GM18909 (cell line): ENCODE measurements around the gene NUDT14.

Experiments
- ATAC-seq: cut with Tn5 transposase; IDR thresholded peaks from one replicate; pipeline ENCODE4 v1.9.1; 2021; ENCODE audit warnings: mild to moderate bottlenecking; ENCODE audit not compliant: unreplicated experiment, poor library complexity

Gene NUDT14

GRCh38 chr14:105180592-105181548 lies at the start of gene NUDT14:
NUDT14 (minus strand) TSS chr14:105181312; CDS start chr14:105181209, 103 bp downstream.
- ATAC-seq, result no peak

DNA sequence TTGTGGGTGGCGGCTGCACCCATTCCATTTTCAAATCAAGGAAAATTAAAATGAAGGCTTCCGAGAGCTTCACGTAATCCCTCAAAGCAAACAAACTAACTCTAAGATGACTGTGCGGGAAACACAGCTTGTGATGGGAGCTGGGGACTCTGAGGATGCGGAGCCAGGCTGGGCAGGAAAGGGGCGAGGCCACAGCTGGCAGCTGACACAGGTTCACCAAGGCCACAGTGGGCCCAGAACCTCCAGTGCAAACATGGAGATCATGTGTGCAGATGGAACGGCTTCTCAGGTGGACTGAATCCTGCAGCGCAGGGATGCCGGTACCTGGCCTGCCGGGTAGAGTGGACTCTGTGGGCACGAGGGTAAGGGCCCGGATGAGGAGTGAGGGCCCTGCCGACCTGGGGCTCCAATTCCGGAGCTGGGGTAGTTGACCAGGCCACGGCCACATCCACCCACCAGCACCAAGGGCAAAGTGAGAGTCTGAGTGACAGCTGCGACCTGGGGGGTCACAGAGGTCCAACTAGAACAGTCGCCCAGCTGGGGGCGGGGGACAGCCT lies 48.1 kb upstream of the NUDT14 start:
- ATAC-seq, result no peak

- ATAC-seq, result no peak
Measured at GRCh38 chr14:105228562-105228961, 47.5 kb upstream of the NUDT14 start.

- no peak for ATAC-seq
Measured at GRCh38 chr14:105227346-105227745, 46.2 kb upstream of the NUDT14 start.

GRCh38 chr14:105226198-105226597 lies 45.1 kb upstream of the NUDT14 start:
- no peak for ATAC-seq

DNA sequence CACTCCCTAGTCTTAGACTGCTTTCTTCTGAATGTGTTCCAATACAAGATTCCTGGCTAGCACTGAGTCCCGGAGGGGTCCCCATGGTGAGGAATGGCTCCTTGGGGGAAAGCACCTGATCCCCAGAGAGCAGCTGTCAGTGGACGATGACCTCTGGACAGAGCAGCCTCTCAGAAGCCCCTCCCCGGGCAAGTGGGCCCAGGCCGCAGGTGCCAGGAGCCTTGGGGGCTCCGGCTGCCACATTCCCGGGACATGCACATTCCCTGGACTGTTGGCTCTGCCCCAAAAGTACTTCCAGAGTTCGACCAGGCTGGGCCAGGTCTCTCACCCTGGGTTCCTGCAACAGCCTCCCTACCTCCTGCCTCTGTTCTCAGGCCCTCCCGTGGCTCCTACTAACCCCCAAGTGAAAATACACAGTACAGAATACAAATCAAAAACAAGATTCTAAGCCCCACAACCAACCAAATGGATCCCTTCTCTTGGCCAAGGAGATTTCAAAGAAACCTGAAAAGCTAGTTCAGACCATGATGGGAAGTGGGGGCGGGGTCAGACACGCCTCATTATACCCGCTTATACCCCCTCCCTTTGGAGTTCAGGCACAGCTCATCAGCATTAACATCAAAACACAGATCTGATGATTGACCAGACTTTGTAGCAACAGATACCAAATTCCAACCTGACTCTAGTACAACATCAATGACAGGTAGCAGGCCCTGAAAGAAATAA lies 43.9 kb upstream of the NUDT14 start:
- ATAC-seq, result no peak

DNA sequence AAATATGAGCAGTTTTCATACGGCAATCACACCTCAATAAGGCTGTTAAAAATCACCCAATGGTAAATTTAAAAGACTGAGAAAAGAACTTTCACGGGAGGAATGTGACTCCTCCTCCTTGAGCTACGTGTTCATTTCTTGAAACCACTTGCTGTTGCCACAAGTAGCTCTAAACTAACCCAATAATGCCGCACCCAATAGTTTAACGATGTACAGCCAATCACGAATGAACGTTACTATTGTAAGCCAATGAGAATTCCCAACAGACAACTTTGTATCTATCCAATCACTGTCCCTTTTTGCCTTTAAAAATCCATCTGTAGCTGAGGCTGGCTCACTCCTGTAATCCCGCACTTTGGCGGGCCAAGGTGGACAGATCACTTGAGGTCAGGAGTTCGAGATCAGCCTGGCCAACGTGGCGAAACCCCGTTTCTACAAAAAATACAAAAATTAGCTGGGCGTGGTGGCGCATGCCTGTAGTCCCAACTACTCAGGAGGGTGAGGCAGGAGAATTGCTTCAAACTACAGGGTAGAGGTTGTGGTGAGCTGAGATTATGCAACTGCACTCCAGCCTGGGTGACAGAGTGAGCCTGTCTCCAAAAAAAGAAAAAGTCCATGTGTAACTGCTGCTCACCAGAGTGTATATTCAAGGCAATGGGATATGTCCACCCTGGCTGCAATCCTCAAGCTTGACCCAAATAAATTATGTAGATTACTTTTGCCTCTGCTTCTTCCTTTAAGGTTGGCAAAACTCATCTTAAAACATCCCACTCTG lies 42.8 kb upstream of the NUDT14 start:
- no peak for ATAC-seq

DNA sequence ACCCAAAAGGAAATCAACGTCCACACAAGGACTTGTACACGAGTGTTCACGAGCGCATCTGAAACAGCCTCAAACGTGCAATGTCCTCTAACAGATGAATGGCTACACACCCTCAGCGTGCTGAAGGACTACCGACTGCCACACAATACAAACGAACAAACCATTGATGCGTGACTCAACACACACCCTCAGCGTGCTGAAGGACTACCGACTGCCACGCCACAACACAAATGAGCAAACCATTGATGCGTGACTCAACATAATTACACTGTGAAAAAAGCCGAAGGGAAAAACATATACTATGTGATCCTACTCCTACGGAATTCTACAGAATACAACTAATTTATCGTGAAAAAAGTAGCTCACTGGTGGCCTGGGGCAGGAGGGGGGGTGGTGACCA lies 42.1 kb upstream of the NUDT14 start:
- ATAC-seq, result no peak

GRCh38 chr14:105221598-105222178 lies 40.6 kb upstream of the NUDT14 start:
- ATAC-seq, result no peak

- no peak for ATAC-seq
Measured at GRCh38 chr14:105220699-105221597, 39.8 kb upstream of the NUDT14 start.

DNA sequence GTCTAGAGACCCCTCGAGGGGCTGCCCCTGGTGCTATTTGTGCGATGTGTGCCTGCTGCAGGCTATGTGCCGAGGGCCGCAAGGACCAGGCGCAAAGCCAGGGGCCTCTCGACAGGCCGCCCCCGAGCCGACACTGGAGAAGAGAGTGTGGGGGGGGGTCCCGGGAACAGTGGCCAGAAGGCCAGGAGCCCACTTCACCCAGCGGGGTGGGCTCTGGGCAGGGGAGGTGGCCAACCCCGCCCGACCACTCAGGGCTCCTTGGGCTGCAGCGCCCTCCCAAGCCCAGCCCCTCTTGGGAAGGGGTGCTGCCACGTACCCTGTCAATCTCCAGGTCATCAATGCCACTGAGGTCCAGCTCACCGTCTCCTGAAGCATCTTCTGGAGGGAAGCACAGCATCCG lies 38.6 kb upstream of the NUDT14 start:
- no peak for ATAC-seq

DNA sequence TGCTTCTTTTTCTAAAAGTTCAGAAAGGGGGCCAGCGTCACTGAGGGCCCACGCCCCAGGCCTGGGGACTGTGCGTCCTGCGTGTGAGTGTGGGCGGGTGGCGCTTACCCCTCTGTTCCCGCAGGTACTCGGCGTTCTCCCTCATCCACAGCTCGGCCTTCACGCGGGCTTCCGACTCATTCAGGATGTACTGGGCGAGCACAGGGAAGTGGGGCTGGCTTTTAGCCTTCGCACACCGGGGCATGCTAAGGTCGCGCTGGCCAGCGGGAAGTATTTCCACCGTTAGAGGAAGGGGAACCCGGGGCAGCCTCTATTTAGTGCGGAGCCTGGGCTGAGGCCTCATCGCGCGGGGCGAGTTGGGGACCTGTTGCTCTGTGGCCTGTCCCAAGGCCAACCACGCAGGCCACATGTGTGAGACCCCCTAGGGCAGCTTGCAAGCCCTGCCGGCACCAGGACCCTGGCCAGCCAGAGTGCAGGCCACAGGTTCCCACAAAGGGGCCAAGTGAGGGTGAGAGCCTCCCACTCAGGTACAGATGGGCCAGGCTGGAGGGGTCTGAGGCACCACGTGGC lies 38.0 kb upstream of the NUDT14 start:
- ATAC-seq, result no peak

DNA sequence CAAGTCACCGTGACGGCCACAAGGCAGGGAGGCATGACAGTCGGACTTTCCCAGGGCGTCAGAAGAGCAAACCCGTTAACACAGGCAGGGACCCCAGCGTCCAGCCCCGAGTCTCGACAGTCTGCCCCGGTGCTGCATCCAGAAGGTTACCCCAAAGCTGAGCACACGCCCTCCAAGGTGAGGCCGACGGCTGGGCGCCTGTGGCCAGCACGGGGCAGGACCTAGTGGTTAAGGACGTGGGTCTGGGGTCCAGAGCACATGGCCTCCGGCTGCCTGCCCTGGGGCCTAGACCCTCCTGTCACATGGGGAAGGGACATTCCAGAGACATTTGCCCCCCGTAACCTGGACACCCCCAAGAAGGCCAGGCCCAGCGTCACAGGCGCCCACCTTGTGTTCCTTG lies 37.5 kb upstream of the NUDT14 start:
- ATAC-seq, result no peak

DNA sequence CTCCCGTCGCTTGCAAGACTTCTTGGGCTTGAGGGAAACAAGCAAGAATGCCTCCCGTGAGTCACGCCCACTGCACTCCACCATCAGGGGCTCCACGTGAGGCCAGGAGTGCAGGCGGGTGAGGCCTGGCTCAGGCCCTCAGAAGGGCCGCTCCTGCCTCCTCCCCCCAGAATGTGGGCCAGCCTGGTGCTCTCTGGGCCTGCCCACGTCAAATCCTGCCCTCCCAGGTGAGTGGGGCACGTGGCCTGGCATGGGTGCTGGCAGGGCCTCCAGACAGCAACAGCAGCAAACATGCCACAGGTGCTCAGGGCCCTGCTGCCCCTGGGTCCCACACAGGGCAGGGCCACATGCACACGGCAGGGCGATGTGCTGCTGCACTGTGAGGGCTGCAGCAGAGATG lies 36.7 kb upstream of the NUDT14 start:
- ATAC-seq, result no peak

GRCh38 chr14:105216490-105217247 lies 35.6 kb upstream of the NUDT14 start:
- ATAC-seq, result no peak

GRCh38 chr14:105215602-105216001 lies 34.5 kb upstream of the NUDT14 start:
- ATAC-seq, result no peak

DNA sequence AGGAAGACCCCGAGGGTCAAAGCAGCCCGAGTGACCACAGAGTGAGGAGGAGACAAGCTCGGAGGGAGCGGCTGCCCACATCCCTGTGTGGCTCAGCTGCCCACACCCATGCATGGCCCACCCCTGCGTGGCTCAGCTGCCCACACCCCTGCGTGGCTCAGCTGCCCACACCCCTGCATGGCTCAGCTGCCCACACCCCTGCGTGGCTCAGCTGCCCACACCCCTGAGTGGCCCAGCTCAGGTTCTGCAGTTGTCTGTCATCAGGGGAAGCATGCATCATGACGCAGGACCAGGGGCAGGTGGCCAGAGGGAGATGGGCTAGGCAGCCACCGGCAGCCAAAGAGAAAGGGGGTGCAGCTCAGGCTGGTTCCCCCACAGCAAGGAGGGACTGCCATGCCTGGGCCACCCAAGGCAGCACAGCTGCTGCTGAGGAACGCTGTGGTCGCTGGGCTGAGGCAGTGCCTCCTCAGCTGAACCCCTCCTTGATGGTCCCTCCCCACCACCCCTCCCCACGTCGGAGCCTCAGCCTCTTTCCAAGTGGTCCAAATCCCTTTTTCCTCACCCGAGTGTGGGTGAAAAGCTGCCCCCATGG lies 33.3 kb upstream of the NUDT14 start:
- ATAC-seq, result no peak

- no peak for ATAC-seq
Measured at GRCh38 chr14:105213361-105213760, 32.2 kb upstream of the NUDT14 start.
